Retinal pigment epithelial cell (primary cell): ENCODE data around the gene ERBB4.

Source experiments
- DNase-seq: peaks from one replicate; pipeline ENCODE4 v3.0.0-alpha.2; 2010; ENCODE audit warnings: low read depth
- H3K4me3 ChIP-seq: 2 replicates; pipeline ENCODE4 v1.5.1; 2011; ENCODE audit warnings: mild to moderate bottlenecking, low read length, control low read depth, moderate library complexity
- CTCF ChIP-seq: conservative IDR thresholded peaks from 2 replicates; pipeline ENCODE4 v1.5.1; 2011; ENCODE audit warnings: low read depth, low read length, control low read depth, inconsistent platforms

The ERBB4 gene

DNA sequence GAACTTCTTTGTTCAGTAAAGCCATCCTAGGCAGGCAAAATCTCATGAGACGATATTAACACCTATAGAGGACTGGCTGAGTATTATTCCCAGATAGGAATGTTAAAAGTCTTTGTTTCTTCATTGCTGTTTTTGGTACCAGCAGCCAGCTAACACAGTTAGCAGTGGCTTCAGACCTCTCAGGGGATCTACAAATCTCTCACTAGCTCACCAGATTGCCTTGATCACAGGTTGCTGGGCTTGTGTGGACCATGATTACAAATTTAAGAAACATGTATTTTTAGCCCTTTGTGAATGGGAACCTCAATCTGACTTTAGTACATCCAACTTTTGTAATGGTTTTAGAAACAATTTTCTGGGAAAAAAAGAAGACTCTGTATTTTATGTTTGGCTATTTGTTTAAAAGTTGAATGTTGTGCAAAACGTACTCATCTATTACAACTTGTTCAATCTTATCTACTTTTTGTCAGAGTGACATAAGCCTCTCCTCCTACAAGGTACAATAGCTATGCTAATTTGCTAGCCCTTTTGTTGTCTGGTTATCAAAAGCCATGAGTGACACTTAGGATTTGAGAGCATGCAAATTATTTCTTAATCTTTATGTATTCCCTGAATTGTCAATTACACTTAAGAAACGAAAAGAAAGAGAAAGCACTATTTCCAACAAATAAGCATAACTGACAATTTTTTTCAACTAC is 693.1 kb downstream of the ERBB4 start:
- H3K4me3 ChIP-seq: no peak overlapping the region
- no peak for TF ChIP-seq CTCF
- DNase-seq: no peak

DNA sequence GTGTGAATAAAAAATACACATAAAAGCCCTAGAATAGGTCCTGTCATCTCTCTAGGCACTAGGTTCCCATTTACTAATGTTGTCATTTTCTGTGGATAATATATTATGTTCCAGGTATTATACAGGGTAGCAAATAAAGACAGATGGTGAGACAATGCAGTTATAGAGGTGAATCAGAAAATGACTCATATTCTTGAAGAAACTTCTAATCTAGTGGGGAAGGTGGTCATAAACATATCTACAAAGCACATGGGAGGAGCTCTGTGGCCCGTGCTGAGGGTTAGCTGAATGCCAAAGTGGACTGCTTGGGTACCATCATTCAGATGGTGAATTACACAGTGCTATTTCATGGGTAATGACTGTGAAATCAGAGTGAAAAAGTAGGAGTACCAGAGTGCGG is 700.9 kb downstream of the ERBB4 start:
- DNase-seq: no peak
- TF ChIP-seq CTCF: no peak
- no peak overlapping the region for H3K4me3 ChIP-seq

DNA sequence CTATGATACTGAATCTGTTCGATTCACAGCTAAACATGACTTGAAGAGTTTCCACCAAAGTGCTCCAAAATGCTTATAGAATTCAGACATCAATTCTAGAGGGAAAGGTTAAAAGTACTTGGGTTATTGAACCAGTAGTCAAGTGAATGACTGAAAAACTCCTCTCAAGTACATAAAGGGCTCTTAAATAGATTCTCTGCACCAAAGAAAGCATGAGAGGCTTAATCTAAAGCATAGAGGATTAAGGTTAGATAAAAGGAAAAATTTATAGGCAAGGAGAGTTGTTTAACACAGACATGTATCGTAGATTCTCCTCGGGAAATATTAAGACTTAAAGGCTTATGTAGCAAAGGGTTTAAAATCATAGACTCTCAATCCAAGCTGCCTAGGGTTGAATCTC is 701.4 kb downstream of the ERBB4 start:
- no peak for DNase-seq
- H3K4me3 ChIP-seq: no peak overlapping the region
- no peak for TF ChIP-seq CTCF

DNA sequence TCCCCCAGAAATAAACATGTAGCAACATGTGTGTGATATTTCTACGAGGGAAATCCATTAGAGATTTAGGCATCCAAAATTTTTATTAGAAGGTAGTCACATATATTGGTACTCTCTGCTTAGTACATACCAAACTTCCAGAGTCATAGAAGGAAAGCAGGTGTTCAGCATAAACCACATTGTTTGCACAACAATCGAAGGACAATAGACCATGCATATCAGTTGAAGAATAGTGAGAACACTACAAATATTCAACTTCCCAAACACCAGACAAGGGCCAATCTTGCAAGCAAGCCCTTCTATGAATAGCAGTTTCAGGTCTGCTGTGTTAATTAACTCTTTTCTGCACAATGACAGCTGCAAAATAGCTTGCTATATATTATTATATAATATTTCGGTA is 702.2 kb downstream of the ERBB4 start:
- no peak overlapping the region for H3K4me3 ChIP-seq
- no peak for TF ChIP-seq CTCF
- DNase-seq: no peak

GRCh38 chr2:211835695-211836094 is 702.9 kb downstream of the ERBB4 start:
- no peak for DNase-seq
- TF ChIP-seq CTCF: no peak
- no peak overlapping the region for H3K4me3 ChIP-seq

DNA sequence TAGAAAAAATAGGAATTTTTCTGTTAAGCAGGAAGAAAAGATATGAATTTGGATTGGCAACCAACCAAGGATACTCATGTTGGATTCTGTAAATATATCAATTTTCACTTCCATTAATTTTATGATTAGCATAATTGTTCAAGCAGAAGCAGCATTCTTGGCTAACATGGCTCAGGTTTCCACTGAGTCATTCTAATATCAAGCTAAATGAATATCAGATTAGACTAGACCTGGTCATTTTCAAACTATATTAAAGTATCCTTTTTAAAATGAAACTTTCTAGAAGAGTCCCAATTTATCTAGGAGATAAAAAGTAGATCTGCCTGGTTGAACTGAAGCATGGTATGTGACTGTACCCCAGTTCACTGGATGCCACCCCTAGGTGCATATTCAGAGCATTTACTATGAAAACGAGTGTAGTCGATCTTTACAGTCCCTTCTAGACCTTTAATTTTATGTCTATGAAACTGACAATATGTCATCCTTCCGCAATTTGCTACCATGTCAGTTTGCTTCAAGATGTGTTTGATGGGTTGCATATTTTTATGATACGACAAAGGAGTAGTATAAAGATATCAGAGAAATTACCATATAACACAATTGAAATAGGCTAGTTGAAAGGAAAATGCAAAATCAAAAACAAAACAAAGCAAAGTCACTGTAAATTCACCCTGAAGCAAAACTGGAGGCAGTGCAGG is 704.9 kb downstream of the ERBB4 start:
- H3K4me3 ChIP-seq: no peak overlapping the region
- no peak for TF ChIP-seq CTCF
- no peak for DNase-seq

DNA sequence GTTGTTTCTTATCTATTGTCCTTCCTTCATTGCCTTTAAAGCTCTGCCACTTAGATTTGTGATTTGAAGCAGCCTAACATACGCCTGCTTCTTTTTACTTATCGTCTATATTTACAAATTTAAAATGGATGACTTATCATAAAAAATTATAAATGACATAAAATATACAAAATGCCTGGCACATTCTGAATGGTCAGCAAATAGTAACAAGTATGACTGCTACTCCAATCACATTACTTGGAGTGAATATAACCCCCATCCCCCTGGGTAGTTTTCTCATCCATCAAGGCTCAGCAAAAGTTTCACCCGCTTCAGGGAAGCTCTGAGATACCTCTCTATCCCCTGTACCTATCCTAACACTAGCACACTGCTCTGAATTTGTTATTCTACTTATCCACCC is 708.9 kb downstream of the ERBB4 start:
- no peak overlapping the region for H3K4me3 ChIP-seq
- no peak for TF ChIP-seq CTCF
- no peak for DNase-seq
